HG03060 (cell line): ENCODE measurements around the gene KRT20.
"Not testable (repeated sequence)": the region's sequence is repeated elsewhere in the genome, so short reads cannot be mapped to it uniquely, and the experiment has no call there.

ENCODE experiments used
- ATAC-seq: cut with Tn5 transposase; IDR thresholded peaks from one replicate; pipeline ENCODE4 v1.9.1; 2021; ENCODE audit warnings: low read depth, moderate number of reproducible peaks; ENCODE audit not compliant: unreplicated experiment

Gene KRT20, protein sequence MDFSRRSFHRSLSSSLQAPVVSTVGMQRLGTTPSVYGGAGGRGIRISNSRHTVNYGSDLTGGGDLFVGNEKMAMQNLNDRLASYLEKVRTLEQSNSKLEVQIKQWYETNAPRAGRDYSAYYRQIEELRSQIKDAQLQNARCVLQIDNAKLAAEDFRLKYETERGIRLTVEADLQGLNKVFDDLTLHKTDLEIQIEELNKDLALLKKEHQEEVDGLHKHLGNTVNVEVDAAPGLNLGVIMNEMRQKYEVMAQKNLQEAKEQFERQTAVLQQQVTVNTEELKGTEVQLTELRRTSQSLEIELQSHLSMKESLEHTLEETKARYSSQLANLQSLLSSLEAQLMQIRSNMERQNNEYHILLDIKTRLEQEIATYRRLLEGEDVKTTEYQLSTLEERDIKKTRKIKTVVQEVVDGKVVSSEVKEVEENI

DNA sequence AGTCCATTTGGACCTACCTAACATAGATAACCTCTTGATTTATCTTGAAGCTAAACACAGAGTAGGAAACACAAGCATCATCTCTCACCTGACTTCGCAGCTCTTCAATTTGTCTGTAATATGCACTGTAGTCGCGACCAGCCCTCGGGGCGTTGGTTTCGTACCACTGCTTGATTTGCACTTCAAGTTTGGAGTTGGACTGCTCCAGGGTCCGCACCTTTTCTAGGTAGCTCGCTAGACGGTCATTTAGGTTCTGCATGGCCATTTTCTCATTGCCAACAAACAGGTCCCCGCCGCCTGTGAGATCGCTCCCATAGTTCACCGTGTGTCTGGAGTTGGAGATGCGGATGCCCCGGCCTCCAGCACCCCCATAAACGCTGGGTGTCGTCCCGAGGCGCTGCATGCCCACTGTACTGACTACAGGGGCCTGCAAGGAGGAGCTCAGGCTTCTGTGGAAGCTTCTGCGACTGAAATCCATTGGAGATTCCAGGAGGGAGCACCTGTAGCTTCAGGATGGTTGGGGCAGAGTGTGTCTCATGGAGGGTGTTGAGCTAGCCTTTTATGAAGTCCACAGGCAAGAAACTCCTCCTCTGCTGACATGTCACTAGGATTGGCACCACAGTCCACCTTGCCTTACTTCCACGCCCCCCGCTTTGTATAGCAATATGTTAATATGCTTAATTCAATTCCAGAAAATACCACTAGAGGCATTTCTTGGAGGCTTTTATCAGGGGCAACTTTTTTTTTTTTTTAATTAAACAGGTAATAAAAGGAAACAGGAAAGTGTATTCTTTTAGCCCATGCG, at the start of gene KRT20:
KRT20 (minus strand) TSS at position 535 of the 805 bp plus-strand sequence; CDS start at position 478, 57 bp downstream.
- no peak for ATAC-seq

DNA sequence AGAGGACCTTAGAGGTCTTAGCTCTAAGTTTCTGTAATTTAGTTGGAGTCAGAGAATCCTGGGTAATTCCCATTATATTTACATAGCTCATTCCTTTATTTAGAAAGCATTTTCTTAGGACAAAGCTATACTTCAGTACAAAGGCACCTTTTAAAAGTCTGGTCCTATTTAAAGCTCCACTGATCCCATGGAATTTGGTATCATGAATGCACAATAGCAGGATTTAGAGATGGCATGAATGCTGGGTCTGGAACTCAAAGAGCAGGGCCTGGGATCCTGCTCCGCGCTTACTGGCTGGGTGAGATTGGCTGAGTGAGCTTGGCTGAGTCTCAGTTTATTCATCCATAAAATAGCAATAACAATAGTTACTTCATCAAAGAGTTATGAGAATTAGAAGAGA, 47.6 kb upstream of the KRT20 start:
- no peak for ATAC-seq

DNA sequence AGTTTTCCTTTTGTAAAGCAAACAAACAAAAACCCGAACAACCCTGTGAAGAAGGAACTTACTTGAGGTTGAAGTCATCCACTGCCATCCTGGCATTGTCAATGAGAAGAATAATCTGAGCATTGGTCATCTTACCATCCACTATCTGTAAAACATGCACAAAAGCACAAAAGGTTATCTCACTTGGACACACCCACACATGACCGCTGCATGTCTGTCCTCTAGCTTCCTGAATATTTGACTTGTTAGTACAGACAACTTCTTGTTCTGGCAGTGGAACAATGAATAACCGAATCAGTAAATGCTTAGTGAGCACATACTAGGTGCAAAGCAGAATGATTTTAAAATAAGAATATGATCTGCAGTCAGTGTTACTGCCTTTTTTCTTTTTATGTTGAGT, 46.3 kb upstream of the KRT20 start:
- ATAC-seq: no peak

DNA sequence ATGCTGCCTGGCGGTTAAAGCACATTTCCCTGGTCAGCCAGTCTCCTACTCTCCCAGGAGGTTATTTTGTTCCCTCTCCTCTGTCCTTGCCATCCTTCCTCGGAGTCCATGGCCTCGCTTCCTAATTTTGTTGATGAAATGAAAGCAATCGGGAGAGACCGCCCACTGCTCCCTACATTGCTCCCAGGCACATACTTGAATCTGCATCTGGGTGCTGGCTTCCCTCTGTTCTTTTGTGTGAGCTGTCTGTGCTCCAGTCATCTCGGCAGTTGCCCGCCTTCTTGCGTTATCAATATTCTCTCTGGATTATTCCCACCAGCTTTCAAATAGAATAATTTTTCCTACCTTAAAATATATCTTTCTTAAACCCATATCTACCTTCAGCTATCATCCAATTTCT, 41.3 kb upstream of the KRT20 start:
- ATAC-seq: no peak

DNA sequence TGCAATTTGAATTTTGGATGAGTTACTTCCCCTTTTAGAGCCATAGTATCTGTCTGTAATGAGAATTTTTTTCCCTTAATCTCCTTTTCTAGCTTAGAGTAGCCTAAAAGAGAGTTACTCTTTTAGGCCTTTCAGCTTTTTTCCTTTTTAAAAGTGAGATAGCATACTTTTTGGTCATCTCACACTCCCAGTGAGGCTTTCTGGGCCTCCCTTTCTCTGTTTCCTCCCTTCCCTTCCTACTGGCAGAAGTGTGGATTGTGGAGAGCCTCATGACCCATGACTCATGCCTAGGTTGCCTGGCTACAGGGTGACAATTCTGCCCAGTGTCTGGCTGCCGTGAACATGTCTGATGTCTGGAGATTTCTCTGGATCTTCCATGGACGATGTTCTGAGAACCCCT, 37.2 kb upstream of the KRT20 start:
- ATAC-seq: no peak

DNA sequence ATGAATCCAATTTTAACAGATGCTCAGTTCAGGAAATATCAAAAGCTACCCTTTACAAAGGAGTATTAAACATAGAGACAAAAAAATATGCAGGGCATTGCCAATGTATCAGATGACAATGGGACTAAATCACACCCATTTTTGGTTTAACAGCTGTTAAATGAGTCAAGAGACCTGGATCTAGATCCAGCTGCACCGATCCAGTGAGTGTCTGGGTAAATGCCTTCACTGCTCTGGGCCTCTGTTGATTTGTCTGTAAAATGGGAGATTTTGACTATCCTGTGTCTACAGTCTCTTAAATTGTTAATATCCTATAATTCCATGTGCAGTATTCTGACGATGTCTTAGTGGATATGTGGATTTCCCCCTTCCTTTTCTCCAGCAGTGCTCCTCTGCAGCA, 36.0 kb upstream of the KRT20 start:
- no peak for ATAC-seq

DNA sequence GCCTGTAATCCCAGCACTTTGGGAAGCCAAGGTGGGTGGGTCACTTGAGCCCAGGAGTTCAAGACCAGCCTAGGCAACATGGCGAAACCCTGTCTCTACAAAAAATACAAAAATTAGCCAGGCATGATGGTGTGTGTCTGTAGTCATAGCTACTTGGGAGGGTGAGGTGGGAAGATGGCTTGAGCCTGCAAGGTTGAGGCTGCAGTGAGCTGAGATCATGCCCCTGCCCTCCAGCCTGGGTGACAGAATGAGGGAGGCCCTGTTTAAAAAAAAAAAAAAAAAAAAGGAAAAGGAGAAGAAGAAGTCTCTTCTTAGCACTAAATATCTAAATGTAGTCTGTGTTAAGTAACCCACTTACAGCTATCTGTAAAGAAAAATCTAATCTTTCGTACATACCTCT, 32.1 kb upstream of the KRT20 start:
- ATAC-seq: not testable (repeated sequence)

DNA sequence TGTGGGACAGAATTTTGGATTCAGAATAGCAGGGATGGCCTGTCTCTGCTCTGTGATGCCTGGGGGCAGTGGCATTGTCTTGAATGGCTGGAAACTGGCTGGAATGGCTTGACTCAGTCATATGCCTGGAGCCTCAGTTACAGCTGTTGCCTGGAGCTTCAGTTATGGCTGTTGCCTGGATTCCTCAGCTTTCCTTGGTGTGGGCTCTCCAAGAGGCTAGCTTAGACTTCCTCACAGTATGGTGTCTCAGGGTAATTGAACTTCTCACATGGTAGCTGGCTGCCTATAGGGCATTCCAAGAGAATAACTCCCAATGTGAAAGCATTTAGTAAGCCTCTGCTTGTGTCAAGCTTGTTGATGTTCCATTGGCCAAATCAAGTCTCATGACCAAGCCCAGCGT, 31.3 kb upstream of the KRT20 start:
- no peak for ATAC-seq

DNA sequence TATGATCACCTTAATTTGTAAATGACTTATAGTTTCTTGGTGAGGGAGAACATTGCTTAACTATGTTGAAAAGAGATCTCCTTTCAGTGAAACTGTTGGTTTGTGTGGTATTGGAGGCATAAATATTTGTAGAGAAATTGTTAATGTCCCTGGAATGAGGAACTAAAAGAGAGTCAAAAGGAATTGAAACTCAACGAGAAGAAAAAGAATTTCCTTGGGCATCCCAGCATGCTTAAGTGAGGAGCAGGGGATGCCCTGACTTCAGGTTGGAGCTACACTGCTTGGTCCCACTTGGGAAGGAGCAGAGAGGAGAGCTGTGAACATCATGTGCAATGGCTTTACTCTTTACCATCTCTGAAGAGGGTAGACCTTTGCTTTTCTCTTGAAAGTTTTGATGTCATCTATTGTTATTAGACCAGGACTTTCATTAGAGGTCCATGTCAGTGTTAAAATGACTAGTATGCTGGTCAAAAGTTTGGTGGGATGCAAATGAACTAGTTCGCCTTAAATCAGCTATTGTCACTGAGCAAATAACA, 30.7 kb upstream of the KRT20 start:
- ATAC-seq: no peak

DNA sequence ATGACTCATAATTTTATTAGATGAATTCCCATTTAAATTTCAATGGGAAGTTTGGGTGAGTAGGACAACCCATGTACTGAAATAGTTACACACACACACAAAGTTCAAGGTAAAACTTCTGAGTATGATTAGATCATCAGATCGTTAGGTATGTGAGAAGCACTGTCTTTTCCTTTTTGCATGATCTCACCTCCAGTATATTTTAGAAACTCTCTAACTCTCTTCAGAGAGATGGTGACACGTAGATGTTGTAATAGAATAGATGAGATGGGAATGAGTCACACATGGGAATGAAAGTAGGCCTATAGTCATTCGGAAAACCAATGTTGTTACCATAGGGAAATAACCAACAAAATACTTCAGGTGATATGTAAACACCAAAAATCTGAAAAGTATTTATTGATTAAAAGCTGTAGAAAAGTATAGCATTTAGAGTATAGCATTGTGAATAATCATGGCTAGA, 30.2 kb upstream of the KRT20 start:
- ATAC-seq: no peak

DNA sequence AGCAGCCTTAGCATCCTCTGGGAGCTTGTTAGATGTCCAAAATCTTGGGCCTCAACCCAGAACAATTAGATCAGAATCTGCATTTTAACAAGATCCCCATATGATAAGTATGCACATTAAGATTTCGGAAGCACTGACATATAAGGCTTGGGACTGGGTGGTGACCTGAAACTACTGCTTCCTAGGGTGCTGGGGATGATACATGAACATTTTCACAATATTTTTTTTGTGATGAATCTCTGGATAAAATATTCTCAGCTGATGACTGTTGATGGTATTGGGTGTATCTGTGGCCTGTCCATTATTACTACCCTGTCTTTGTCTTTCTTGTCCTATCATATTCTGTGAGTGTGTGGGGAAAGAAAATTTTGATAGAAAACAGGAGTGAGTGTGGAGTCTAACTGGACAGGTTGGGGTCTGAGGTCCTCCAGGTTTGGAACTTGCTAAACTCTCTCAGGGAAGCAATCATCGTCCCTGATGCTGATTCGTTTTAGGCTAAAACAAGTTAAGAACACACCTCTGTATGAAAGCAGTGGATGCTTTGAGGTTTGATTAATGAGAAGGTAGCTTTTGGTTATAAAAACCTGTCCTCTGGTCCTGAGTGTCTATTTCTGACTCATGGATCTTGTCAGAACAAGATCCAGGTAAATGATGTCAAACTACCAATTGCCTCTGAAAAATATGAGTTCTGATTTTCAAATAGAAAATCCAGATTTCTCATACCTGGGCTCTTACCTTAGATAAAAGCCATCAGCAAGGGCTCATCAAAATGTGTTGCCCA, 29.2 kb upstream of the KRT20 start:
- ATAC-seq: no peak

DNA sequence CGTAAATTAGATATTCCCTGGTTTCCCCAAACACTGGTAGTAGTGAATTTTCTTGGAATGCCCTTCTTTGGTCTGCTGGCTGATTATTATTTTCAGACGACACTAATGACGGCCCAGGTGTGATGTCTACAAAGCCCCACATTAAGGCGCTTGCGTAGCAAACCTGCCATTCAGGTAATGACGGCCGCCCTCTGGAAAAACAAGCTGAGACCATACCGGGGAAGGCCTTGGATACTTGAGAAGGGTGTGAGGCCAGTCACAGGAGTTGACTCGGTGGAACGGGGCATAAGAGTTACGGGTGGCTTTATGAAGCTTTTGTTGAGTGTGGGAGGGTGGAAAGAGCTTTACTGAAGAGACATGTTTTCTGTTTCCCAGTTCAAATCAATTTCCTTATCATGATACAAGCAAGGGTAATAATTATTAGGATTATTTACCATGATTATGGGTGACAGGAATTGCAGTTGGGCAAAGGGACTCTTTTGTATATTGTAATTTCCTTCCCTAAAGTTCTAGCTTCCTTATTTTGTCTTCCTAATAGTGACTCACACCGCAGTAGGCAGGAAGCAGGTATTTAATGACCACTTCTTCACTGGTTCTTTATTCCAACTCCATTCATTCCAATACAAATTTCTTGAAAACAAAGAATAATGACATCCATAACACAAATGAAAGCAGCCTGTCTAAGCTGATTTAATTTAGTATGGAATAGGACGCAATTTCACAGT, 27.6 kb upstream of the KRT20 start:
- no peak for ATAC-seq

DNA sequence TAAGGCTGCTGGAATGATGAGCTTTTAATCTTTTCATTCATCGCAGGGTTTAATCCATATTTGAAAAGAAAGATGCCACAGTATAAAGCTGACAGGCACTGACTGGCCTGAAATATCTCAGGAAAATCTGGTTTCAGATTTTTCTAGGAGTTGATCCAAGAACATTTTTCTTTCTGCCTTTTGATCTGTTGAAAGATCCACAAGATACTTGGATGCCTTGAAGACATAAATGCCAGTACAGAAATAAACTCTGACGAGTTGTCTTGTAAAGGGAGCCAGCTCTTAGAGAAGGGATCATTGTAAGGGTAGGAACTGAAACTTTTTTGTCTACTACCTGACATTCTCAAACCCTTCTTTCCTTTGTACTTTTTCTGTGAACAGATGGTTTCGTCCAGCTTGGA, 25.4 kb upstream of the KRT20 start:
- no peak for ATAC-seq

DNA sequence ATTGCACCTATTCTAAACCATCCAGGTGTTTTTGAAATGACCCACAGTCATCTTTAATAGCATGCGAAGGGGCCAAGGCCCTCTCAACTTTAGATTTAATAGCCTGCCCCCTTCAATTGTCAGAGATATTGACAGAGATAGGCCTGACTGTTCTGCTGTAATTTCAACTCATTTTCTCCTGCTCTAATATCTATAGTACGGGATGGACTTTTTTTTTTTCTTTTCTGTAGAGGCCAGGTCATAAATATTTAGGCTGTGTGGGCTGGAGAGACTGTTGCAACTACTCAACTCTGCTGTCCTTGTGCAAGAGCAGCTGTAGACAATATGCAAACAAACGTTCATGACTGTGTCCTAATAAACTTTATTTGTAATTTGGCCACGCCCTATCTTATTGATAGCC, 24.7 kb upstream of the KRT20 start:
- ATAC-seq: no peak

DNA sequence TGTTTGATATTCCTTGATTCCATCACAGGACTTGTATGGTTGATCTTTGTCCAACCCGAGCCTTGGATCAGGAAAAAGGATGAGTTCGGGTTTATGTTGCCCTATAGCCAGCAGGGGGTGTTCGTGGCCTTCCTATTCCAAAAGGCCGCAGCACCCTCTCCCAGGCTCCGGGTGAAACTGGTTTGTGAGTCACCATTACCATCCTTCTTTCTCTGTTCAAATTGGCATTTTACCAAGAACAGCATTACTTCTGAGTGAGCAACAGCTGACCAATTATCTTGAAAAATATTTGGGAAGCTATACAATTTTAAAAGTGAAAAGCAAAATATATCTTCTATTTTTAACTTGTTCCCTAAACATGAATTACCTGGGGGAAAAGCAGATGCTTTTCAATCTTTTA, 24.3 kb upstream of the KRT20 start:
- ATAC-seq: no peak

DNA sequence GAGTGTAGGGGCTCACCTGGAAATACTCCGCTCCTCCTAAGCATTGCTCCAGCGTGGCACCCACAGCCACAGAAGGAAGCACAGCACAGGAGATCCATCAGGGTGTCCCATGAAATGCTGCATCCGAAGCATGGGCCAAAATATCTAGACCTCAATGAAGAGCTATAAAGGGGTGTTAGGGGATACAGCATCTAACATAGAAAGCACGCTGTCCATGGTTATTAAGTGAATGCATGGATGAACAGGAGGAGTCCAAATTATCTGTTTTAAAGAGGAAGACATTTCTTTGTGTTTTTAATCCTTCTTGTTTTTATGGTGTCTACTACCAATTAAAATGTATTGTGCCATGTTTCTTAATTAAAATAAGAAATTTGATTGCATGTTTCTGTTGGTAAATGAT, 21.6 kb upstream of the KRT20 start:
- ATAC-seq: no peak

DNA sequence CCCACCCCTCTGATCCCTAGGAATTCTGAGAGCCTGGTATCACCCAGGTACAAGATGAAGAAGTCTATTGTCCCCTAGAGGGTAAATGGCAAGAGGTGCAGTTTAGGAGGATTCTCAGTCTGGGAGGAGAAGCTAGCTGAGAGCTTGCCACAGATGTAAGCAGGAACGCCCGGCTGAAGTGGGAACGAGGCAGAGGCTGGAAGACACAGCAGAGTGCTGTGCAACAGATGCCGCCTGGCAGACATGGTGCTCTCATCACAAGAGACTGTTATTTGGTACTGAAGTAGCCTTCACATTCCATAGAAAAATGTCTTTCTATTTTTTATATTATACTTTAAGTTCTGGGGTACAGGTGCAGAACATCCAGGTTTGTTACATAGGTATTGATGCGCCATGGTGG, 20.3 kb upstream of the KRT20 start:
- ATAC-seq: no peak

DNA sequence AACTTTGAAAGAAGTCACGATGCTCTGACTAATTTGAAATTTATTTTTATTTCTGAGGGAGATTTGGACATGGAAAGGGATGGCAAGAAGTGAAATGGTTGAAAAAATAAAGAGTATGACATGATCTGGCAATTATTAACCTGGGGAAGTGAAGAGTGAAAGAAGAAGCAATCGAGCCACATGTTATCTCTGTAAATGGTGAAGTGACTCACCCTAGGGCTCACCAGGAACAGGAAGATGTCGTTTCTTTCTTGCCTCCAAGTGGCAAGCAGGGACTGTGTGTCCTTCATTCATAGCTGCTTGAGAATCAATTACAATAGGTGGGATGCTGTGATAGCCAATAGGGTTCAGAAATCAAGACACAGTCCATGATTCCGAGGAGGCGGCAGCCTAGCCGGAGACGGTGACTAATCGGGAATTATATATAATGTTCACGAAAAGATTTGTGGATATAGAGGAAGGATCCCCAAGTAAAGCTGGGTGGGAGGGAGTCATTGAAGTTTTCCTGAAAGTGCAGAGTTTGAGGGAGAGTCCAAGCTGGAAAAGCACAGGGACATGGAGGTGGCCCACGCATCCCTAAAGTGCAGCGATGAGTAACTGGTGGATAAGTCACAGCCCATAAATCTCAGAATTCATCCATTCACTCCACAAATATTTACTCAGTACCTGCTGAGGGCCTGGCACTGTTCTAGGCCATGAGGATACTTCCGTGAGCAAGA, 18.2 kb upstream of the KRT20 start:
- ATAC-seq: no peak

DNA sequence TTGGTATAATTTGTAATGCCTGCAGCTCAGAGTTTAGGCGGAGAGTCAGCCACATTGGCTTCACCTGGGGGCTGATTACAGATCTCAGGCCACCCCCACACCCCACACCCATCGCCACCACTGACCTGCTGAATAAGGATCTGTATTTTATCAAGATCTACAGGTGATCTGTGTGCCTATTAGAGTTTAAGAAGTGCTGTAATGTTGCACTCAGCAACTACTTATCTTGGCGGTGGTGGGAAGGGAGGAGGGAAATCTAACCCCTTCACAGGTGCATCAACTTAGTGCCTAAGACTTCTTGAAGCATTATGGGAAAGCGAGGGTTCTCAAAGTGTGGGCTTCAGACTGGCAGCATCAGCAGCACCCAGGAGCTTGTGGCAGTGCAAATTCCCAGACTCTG, 17.5 kb upstream of the KRT20 start:
- no peak for ATAC-seq
